ENCODE results near the gene ERP44. TPM values are rescaled to one million over a fixed set of nuclear protein-coding genes. Genes with fewer than 3 reads are reported as not detected.

Gene ERP44
- 10 to 100 TPM; 17.1 to 24.0 (median 19.8) TPM for total RNA-seq

- TF ChIP-seq CTCF (IDR thresholded peaks at IDR 0.05; ENCODE audit: low read depth): no peak
These were observed at the start of gene ERP44, which contains the start of gene INVS for GRCh38 chr9:100098887-100099721. ERP44 (minus strand) TSS chr9:100099000; CDS start chr9:100098840, 160 bp downstream. INVS (plus strand) TSS chr9:100099243; CDS start chr9:100104522, 5,279 bp downstream.

- no peak for TF ChIP-seq CTCF (IDR thresholded peaks at IDR 0.05; ENCODE audit: low read depth)
These were observed 35.9 kb upstream of the ERP44 start for GRCh38 chr9:100134731-100135130.

- no peak for TF ChIP-seq CTCF (IDR thresholded peaks at IDR 0.05; ENCODE audit: low read depth)
These were observed 33.2 kb upstream of the ERP44 start for GRCh38 chr9:100131875-100132430.

GRCh38 chr9:100131216-100131615, 32.4 kb upstream of the ERP44 start:
- TF ChIP-seq CTCF (IDR thresholded peaks at IDR 0.05; ENCODE audit: low read depth): no peak

GRCh38 chr9:100129772-100130171, 31.0 kb upstream of the ERP44 start:
- no peak for TF ChIP-seq CTCF (IDR thresholded peaks at IDR 0.05; ENCODE audit: low read depth)

- TF ChIP-seq CTCF (IDR thresholded peaks at IDR 0.05; ENCODE audit: low read depth): no peak
These were observed 27.6 kb upstream of the ERP44 start for GRCh38 chr9:100126423-100126822.

- TF ChIP-seq CTCF (IDR thresholded peaks at IDR 0.05; ENCODE audit: low read depth): no peak
These were observed 27.1 kb upstream of the ERP44 start for GRCh38 chr9:100125910-100126309.

Measured in subcutaneous adipose tissue (tissue), 4 donors.